HG03060 (cell line): ENCODE results near the gene NCLN.
"Not testable (repeated sequence)": the region's sequence is repeated elsewhere in the genome, so short reads cannot be mapped to it uniquely, and the experiment has no call there.

Source experiments
- ATAC-seq: cut with Tn5 transposase; IDR thresholded peaks from one replicate; pipeline ENCODE4 v1.9.1; 2021; ENCODE audit warnings: low read depth, moderate number of reproducible peaks; ENCODE audit not compliant: unreplicated experiment

The NCLN gene

GRCh38 chr19:3183721-3184641, 1.7 kb upstream of the NCLN start:
- ATAC-seq: no peak

- ATAC-seq: peak; percentile 22
These were observed 776 bp upstream of the NCLN start for GRCh38 chr19:3184847-3185460.

GRCh38 chr19:3186160-3186688, 494 bp downstream of the NCLN start:
- ATAC-seq: peak; percentile 4

- ATAC-seq: no peak
These were observed 1.3 kb downstream of the NCLN start for GRCh38 chr19:3186891-3187661.

GRCh38 chr19:3187662-3188511, 2.2 kb downstream of the NCLN start:
- ATAC-seq: no peak

- no peak for ATAC-seq
These were observed 3.2 kb downstream of the NCLN start for GRCh38 chr19:3188627-3189596.

- ATAC-seq: no peak
These were observed 4.2 kb downstream of the NCLN start for GRCh38 chr19:3189702-3190469.

- no peak for ATAC-seq
These were observed 4.7 kb downstream of the NCLN start for GRCh38 chr19:3190470-3190770.

- ATAC-seq: no peak
These were observed 5.4 kb downstream of the NCLN start for GRCh38 chr19:3190921-3191805.

GRCh38 chr19:3191806-3192104, 6.0 kb downstream of the NCLN start:
- ATAC-seq: not testable (repeated sequence)

GRCh38 chr19:3192228-3192635, 6.5 kb downstream of the NCLN start:
- no peak for ATAC-seq

GRCh38 chr19:3192684-3193083, 7.0 kb downstream of the NCLN start:
- ATAC-seq: no peak

GRCh38 chr19:3193256-3194105, 7.8 kb downstream of the NCLN start:
- no peak for ATAC-seq

GRCh38 chr19:3194106-3195087, 8.7 kb downstream of the NCLN start:
- no peak for ATAC-seq
